GM19238 (cell line): Measurements from ENCODE around the gene ATXN2.
"Not testable (repeated sequence)": the region's sequence is repeated elsewhere in the genome, so short reads cannot be mapped to it uniquely, and the experiment has no call there.

Experiments
- DNase-seq: peaks from one replicate; pipeline ENCODE4 v3.0.0; 2011; ENCODE audit warnings: low spot score; ENCODE audit not compliant: insufficient read length

ATXN2 gene

DNA sequence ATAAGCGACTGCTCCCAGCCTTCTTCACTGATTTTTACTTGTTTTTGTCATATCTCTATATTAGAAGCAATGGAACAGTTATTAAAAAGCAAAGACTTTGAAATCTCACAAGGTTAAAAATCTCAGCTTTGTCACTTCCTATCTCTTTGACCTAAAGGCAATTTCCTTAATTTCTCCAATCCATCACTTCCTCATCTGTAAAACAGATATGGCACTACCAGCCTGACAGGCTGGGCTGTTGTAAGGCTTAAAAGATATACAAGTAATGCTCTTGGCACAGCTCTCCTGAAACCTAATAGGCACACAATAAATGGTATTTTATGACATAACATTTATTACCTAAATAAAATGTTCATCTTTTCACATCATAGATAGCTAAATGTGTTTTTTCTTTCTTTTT is 25.6 kb downstream of the ATXN2 start:
- DNase-seq = no peak

DNA sequence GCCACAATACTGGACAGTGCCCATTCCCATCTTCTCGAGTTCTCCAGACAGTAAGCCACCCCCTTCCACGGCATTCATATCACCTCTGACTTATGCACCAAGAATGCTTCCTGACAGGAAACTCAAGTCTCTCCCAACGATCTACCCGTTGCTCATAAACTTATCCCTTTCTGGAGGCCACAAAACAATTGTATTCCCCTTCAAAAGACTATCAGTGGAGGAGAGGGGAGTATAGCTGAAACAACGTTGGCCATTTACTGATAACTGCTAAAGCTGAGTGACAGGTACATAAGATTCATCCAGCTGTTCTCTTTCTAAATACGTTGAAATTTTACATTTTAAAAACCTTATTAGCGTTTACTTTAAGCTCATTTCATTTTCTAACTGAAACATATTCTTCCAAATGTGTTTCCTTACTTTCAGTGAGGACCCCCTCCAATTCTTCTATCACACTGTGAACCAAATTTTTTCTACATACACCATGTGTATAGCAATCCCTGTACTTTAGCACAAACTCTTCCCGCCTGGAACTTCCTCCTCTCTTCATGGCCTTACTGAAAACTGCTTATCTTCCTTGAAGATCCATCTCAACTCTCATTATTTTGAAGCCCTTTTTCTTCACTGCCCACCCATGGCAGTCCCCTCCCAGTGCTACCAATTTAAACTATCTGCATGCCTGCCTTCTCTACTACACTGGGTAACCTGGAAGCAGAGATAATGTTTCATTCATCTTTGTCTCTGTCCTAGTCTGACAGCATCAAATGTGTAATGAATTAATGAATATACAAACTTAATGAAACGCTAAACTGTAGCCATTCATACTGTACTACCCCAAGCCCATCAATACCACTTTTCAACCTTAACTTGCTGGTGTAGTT is 28.8 kb downstream of the ATXN2 start:
- no peak for DNase-seq

DNA sequence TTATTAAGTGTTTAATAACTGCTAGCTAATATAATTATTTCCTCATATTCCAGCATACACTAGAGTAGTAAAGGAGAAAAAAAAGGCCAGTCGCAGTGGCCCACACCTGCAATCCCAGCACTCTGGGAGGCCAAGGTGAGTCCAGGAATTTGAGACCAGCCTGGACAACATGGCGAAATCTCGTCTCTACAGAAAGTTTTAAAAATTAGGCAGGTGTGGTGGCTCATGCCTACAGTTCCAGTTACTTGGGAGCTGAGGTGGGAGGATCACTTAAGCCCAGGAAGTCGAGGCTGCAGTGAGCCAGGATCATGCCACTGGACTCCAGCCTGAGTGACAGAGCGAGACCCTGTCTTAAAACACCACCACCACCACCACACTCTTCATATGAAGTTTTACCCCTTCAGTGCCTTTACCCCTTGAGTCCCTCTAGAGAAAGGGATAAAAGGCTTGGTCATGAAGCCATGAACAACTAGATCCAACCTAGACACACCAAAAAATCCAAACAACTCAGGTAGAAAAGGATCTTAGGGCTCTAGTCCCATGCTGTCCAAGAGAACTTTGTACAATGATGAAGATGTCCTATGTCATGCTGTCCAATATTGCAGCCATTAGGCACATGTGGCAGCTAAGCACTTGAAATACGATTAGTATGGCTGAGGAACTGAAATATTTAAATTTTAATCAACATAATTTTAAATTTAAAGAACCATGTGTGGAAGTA is 29.6 kb downstream of the ATXN2 start:
- no peak for DNase-seq

DNA sequence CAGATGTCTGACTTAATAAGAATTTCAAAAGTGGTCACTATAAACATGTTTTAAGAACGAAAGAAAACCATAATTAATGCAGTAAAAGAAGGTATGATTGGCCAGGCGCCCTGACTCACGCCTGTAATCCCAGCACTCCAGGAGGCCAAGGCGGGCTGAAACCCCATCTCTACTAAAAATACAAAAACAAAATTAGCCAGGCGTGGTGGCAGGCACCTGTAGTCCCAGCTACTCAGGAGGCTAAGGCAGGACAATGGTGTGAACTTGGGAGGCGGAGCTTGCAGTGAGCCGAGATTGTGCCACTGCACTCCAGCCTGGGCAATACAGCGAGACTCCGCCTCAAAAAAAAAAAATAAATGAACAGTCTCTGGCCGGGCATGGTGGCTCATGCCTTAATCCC is 38.3 kb downstream of the ATXN2 start:
- DNase-seq = not testable (repeated sequence)

DNA sequence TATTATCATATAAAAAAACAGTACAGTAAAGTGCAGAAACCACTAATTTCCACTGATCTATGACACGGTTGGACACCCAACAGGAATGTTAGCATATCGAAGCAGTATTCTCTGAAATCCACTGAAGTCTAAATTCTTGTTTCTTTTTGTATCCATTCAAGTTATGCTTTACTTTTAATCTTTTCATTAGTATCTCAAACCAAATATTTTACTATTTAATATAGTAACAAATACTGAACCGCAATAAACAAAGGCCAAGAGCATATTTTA is 41.1 kb downstream of the ATXN2 start:
- no peak for DNase-seq

DNA sequence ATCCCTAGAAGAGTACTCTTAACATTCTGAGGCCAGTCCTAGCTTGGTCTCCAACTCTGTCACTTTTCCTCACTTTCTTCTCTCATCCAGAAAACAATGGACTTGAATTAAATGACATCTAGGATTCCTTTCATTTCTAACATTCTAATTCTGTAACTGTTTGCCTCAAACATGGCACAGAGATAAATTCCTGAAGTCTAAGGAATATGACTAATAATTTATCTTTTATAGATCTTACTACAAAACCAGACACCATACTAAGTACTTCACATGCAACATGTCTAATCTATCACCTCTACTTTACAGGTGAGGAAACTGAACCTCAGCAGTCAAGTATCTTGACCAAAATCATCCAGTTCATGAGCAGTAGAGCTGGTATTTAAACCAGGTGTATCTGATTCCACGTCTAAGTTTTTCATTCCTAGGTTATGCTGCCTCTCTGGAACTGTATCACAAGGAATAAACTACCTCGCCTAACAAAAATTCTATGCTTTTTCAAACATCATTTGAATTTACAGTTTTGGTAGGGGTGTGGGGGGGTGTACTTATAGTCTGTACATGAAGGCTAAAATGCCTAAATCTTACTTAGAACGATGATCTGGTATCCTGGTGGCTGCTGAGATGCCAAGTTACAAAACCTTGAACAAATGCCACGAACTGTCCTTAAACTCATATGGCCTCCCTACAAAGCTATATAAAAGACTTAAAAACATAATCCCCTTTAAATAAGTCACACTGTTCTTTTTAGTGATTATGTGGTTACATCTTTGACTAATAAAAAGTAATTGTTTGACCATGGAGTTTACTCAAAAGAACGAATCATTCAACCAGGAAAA is 41.6 kb downstream of the ATXN2 start:
- DNase-seq = no peak

DNA sequence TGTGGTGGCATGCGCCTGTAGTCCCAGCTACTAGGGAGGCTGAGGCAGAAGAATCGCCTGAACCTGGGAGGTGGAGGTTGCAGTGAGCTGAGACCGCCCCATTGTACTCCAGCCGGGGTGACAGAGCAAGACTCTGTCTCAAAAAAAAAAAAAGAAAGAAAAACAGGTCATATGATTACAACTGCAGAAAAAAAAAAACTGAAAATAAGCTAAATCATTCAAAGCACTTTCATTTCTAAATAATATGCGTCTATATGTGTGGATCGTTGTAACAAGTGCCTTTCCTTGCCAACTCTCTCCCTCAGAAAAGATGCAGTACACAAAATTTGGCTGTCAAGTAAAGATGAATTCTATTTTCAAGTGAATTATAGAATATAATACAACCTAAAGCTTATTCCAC is 42.4 kb downstream of the ATXN2 start:
- DNase-seq = no peak

DNA sequence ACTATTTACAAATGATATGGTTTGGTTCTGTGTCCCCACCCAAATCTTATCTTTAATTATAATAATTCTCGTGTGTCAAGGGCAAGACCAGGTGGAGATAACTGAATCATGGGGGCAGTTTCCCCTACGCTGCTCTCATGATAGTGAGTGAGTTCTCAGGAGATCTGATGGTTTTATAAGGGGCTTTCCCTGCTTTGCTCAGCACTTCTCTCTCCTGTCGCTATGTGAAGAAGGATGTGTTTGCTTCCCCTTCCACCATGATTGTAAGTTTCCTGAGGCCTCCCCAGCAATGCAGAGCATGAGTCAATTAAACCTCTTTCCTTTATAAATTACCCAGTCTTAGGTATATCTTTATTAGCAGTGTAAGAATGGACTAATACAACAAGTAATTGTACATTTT is 43.8 kb downstream of the ATXN2 start:
- DNase-seq = not testable (repeated sequence)

DNA sequence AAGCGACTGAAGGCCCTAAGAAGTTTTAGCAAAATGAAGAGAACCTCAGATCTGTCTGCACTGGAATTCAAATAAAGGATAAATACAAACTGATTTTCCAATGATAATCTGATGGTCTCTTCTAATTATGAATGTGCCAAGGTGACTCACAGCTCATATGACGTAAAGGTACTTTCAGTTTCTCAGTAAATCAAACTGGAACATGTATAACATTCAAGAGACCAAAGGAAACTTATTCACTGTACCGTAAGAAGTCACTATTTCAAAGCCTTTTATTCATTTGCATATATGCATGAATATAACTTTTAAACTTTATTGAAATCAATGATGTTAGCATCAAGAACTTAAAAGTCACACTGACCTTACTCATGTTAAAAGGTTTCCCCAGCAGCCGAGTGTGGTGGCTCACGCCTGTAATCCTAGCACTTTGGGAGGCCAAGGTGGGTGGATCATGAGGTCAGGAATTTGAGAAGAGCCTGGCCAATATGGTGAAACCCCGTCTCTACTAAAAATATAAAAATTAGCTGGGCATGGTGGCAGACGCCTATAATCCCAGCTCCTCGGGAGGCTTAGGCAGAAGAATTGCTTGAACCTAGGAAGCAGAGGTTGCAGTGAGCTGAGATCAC is 52.2 kb downstream of the ATXN2 start:
- no peak for DNase-seq

DNA sequence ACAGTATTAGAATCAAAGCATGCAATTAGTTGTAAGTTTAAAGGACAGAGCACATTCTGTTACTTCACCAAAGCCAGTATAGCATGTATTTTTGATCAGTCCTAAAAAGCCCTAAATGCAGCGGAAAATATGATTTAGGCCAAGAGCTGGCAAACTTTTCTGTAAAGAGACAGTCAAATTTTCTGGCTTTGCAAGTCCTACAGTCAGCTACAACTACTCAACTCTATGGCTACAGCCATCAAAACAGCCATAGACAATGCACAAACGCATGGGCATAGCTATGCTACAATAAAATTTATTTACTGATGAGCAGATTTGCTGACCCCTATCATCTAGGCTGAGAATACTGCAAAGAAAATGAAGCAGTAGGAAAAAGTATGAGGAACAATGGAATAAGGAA is 52.9 kb downstream of the ATXN2 start:
- no peak for DNase-seq

DNA sequence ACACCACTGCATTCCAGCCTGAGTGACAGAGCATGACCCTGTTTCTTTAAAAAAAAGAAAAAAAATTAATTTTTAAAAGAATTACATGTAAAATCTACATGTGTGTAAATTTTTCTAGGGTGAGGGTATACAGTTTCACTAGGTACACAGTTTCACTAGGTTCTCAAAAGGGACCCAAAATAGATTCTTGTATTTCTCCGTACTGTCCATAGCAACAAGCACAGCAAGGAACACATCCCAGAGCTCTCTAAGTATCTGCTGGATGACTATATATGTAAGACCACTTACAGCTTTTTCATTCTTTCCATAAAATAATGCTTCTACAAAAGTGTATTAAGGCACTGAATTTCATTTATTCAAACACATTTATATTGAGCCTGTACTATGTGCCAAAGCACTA is 55.1 kb downstream of the ATXN2 start:
- no peak for DNase-seq

DNA sequence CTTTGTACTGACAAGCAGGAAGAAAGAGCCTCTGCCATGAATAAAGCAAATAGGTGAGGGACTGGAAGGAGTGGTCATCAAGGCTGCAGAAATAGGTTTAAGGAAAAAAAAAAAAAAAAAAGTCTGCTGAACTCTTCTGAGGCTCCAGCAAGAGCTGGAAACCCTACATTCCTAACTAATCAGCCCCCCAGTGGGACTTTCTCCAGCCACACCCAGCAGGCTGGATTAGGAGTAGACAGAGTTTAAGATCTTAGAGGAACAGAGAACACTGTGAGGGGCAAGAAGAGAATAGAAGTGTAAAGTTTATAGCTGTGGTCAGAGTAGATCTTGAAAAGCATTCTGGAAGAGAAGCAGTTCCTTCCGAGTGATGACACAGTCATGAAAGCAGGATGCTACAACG is 66.4 kb downstream of the ATXN2 start:
- no peak for DNase-seq

DNA sequence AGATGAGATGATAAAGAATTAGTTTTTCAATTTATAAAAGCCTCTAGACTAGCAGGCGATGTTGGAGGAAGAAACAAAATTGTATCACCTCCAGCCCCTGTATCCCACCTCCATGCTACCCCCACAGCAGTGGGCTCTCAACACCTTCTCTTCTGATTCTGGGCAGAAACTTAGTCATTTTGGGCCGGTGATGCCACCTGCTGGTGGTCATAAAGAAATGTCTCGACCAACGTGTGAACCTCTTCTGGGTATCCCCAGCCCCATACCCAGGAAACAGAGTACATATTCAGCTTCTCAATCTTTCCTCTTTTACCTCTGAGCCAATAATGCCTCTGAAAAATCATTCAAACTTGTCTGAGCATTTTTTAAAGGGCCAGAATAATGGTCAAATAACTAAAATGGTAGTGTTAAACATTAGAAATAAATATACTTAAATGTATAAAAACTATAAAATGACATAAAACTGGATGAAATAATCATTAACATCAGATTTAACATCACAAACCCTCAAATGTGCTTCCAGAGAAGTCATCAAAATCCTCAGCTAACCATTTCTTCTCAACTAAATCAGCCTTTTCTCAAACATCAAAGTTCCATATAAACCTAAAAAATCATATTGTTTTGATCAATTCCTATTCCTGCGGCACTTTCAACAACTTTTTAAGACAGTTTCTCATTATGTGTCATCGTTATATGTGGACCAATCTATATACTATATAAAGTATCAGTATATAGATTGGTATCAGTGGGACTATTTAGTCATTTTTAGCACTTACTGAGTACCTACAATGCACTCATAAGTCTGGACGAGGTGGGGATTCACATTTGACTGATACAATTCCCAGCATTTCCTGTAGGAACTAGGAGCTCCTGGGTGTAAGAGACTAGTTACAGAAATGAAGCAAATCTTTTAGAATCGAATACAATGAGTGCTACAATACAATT is 69.4 kb downstream of the ATXN2 start:
- DNase-seq = peak; percentile 64

DNA sequence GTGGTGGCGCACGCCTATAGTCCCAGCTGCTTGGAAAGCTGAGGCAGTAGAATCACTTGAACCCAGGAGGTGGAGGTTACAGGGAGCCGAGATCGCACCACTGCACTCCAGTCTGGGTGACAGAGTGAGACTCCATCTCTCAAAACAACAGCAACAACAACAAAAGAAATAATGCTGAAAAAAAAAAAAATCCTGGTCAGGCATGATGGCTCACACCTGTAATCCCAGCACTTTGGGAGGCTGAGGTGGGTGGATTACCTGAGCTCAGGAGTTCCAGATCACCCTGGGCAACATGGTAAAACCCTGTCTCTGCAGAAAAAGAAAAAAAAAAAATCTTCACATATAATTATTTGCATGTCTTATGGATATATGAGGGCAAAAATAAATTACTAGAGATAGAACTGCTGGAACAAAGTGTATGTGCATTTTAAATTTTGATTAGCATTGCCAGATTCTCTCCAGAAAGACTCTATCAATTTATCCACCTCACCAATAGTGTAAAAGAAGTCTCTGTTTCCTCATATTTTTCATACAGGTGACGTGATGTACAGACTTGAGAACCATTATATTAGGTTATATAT is 75.4 kb downstream of the ATXN2 start:
- DNase-seq = no peak

DNA sequence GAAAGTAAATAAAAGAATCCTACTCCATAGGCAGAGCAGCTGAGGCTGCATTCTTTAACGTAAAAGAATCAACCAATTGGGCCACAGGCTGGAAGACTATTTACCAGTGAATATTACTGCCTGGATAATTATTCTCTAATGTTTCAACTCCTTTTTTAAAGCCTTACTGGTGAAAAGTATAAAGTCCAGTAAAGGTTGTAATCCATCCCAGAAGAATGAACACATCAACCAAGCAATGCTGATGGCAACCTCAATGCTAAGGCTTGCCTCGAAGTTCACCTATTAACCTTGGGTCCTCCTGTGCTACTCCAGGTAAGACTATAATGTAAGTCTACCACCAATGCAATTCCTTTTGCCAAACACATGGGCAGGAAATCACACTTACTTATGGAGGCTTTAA is 77.3 kb downstream of the ATXN2 start:
- no peak for DNase-seq

DNA sequence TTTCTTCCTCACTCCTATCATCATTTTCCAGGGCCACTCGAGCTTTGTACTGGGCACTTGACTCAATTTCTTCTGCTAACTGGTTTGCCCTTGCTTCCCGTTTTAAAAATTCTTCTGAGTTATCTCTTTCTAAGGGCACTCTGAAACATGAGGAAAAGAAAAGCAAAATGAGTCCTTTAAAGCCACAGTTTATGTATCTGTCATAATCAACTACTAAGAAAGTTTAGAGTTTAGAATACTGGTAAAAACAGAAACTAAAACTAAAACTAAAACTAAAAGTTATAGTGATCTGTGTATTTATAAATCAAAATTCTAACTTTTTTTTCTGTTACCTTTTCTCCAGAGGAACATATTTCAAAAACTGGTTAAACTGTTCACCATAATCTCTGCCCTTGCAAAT is 79.2 kb downstream of the ATXN2 start:
- DNase-seq = no peak

DNA sequence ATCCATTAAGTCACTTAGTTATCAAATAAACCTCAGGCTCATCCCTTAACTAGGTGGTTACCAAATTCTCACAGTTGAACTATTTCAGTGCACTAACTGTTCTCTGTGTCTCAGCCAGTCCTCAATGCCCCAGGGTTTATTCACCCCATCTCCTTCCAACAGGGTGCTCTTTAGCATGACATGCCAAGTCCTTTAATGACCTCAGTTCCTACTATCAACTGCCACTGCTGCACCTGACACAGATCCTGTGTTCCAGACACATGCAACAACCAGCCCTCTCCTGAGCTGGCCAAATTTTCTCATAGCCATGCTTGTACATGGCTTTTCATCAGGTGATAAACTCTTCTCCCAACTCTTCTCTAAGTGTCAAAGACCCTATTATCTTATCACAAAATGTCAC is 80.0 kb downstream of the ATXN2 start:
- DNase-seq = no peak

DNA sequence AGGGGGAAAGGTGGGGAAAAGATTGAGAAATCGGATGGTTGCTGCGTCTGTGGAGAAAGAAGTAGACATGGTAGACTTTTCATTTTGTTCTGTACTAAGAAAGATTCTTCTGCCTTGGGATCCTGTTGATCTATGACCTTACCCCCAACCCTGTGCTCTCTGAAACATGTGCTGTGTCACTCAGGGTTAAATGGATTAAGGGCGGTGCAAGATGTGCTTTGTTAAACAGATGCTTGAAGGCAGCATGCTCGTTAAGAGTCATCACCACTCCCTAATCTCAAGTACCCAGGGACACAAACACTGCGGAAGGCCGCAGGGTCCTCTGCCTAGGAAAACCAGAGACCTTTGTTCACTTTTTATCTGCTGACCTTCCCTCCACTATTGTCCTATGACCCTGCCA is 91.4 kb downstream of the ATXN2 start:
- DNase-seq = not testable (repeated sequence)

DNA sequence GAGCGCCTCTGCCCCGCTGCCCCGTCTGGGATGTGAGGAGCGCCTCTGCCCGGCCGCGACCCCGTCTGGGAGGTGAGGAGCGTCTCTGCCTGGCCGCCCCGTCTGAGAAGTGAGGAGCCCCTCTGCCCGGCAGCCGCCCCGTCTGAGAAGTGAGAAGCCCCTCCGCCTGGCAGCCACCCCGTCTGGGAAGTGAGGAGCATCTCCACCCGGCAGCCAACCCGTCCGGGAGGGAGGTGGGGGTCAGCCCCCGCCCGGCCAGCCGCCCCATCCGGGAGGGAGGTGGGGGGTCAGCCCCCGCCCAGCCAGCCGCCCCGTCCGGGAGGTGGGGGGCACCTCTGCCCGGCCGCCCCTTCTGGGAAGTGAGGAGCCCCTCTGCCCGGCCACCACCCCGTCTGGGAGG is 91.9 kb downstream of the ATXN2 start:
- DNase-seq = not testable (repeated sequence)

DNA sequence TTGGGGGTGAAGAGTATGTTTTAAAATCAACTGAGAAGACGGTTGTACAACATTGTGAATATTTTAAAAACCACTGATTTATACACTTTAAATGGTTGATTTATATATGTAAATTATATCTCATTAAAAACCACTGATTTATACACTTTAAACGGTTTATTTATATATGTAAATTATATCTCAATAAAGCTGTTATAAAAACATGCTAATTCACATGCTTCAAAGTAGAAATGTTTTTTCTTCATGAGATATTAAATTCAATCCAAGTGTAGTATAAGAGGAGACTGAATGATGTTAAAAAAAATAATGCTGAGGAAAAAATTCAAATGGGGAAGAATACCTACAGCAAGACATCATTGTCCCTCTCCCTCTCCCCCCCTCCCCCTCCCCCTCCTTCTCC is 92.9 kb downstream of the ATXN2 start:
- no peak for DNase-seq
